Measurements from ENCODE around the gene AIG1.

AIG1 gene

DNA sequence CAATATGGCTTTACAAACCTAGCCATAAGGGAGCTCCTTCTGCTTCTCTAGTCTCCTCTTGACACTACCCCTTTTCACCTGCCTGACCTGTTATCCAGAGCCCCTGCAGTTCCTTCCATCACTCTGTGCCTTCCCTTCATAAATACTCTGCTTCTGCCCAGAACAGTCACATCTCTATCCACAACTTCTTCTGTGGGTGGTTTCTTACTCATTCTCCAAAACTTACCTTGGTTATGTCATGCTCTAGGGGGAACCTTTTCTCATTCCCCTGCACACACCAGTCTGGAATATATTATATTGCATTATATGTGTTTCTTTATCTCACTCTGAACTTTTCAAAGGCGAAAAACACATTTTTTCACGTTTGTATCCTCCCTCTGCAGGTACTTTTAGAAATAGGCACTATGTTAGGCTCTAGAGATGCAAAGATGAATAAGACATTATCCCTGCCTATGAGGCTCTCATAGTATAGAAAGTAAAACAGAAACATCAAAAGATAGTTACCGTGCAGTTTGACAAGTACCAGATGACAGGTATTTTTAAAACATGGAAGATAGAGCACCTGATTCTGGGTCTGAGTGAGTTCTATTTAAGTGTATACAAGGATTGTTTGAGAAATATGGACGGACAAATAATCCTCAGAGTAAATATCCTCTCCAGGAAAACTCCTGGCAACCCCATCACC lies 51.5 kb downstream of the AIG1 start:
- no peak overlapping the region for H2AFZ ChIP-seq (ENCODE audit: low read length)
- TF ChIP-seq EZH2 (IDR thresholded peaks at IDR 0.05; ENCODE audit: borderline replicate concordance, low read length) (no peak), CTCF (IDR thresholded peaks at IDR 0.05; ENCODE audit: low read length) (no peak)
- no peaks in the 10 kb centered on the region for H3K9me3 ChIP-seq (ENCODE audit: low read length)
- H3K36me3 ChIP-seq (ENCODE audit: insufficient read depth, low read length) = no peaks in the 10 kb centered on the region
- H3K4me1 ChIP-seq (ENCODE audit: insufficient read depth, low read length, severe bottlenecking) = no peaks in the 10 kb centered on the region
- H3K9ac ChIP-seq (ENCODE audit: low read length) = no peak overlapping the region
- H3K4me3 ChIP-seq (ENCODE audit: low read depth, low read length, poor library complexity, severe bottlenecking) = no peak overlapping the region
- no peaks in the 10 kb centered on the region for H3K79me2 ChIP-seq (ENCODE audit: insufficient read depth, low read length)
- no peaks in the 10 kb centered on the region for H3K9me2 ChIP-seq (ENCODE audit: low read depth, low read length)
- no peaks in the 10 kb centered on the region for H4K20me1 ChIP-seq (ENCODE audit: insufficient read depth, low read length)
- no peaks in the 10 kb centered on the region for H3K27me3 ChIP-seq (ENCODE audit: insufficient read depth, low read length)
- no peak overlapping the region for H3K27ac ChIP-seq (ENCODE audit: low read depth, low read length, poor library complexity, severe bottlenecking)
- H3F3A ChIP-seq (ENCODE audit: insufficient read depth, low read length) = no peaks in the 10 kb centered on the region
- no peak overlapping the region for H3K4me2 ChIP-seq (ENCODE audit: low read length)

GRCh38 chr6:143112837-143113236 lies 52.1 kb downstream of the AIG1 start:
- Histone ChIP-seq H3K4me2 (ENCODE audit: low read length) (no peak overlapping the region), H3K4me1 (ENCODE audit: insufficient read depth, low read length, severe bottlenecking) (no peaks in the 10 kb centered on the region), H3K27ac (ENCODE audit: low read depth, low read length, poor library complexity, severe bottlenecking) (no peak overlapping the region), H3K36me3 (ENCODE audit: insufficient read depth, low read length) (no peaks in the 10 kb centered on the region), H2AFZ (ENCODE audit: low read length) (no peak overlapping the region), H4K20me1 (ENCODE audit: insufficient read depth, low read length) (no peaks in the 10 kb centered on the region), H3K9ac (ENCODE audit: low read length) (no peak overlapping the region), H3K27me3 (ENCODE audit: insufficient read depth, low read length) (no peaks in the 10 kb centered on the region), H3F3A (ENCODE audit: insufficient read depth, low read length) (no peaks in the 10 kb centered on the region), H3K79me2 (ENCODE audit: insufficient read depth, low read length) (no peaks in the 10 kb centered on the region), H3K9me2 (ENCODE audit: low read depth, low read length) (no peaks in the 10 kb centered on the region), H3K4me3 (ENCODE audit: low read depth, low read length, poor library complexity, severe bottlenecking) (no peak overlapping the region), H3K9me3 (ENCODE audit: low read length) (no peaks in the 10 kb centered on the region)
- no peak for TF ChIP-seq CTCF (IDR thresholded peaks at IDR 0.05; ENCODE audit: low read length)
- TF ChIP-seq EZH2 (IDR thresholded peaks at IDR 0.05; ENCODE audit: borderline replicate concordance, low read length) = no peak

- Histone ChIP-seq H4K20me1 (ENCODE audit: insufficient read depth, low read length) (no peaks in the 10 kb centered on the region), H3K9ac (ENCODE audit: low read length) (no peak overlapping the region), H3K27me3 (ENCODE audit: insufficient read depth, low read length) (no peaks in the 10 kb centered on the region), H3K4me1 (ENCODE audit: insufficient read depth, low read length, severe bottlenecking) (no peaks in the 10 kb centered on the region), H3K27ac (ENCODE audit: low read depth, low read length, poor library complexity, severe bottlenecking) (no peak overlapping the region), H3K36me3 (ENCODE audit: insufficient read depth, low read length) (no peaks in the 10 kb centered on the region), H3K4me2 (ENCODE audit: low read length) (no peak overlapping the region), H3K79me2 (ENCODE audit: insufficient read depth, low read length) (no peaks in the 10 kb centered on the region), H3K9me2 (ENCODE audit: low read depth, low read length) (no peaks in the 10 kb centered on the region), H3K4me3 (ENCODE audit: low read depth, low read length, poor library complexity, severe bottlenecking) (no peak overlapping the region), H3F3A (ENCODE audit: insufficient read depth, low read length) (no peaks in the 10 kb centered on the region), H2AFZ (ENCODE audit: low read length) (no peak overlapping the region), H3K9me3 (ENCODE audit: low read length) (no peaks in the 10 kb centered on the region)
- TF ChIP-seq CTCF (IDR thresholded peaks at IDR 0.05; ENCODE audit: low read length) = no peak
- TF ChIP-seq EZH2 (IDR thresholded peaks at IDR 0.05; ENCODE audit: borderline replicate concordance, low read length) = no peak
Measured at GRCh38 chr6:143115728-143116127, 55.0 kb downstream of the AIG1 start.

All from OCI-LY1 (cell line).